Measurements from ENCODE around the gene USP32. TPM values are rescaled to one million over a fixed set of nuclear protein-coding genes. Genes with fewer than 3 reads are reported as not detected.

The USP32 gene
- total and polyA plus RNA-seq, 2 donors (not counting 3 experiments of a cell fraction or from before 2014, with no cell fraction given): 15.7 to 52.9 TPM

GRCh38 chr17:60401819-60402218 lies 9.9 kb upstream of the USP32 start:
- no peaks in the 10 kb centered on the region for H4K20me1 ChIP-seq (replicated peaks; ENCODE audit: control insufficient read depth, extremely low read depth, insufficient read depth, low read length)
- BruUV-seq (replicated peaks): no TSS peak
- H3K36me3 ChIP-seq (ENCODE audit: control insufficient read depth in 2 of 2, extremely low read depth in 1 of 2, insufficient read depth in 2 of 2, low read length in 2 of 2): no peaks in the 10 kb centered on the region
- no peak overlapping the region for H3K9ac ChIP-seq (replicated peaks; ENCODE audit: extremely low read depth, insufficient read depth, low read length)
- H3K4me1 ChIP-seq (ENCODE audit: control insufficient read depth, extremely low read depth, insufficient read depth, low read length): peaks cover 4% of the 10 kb centered on the region
- H3K9me3 ChIP-seq (replicated peaks; ENCODE audit: control insufficient read depth, insufficient read depth, low read length): no peaks in the 10 kb centered on the region
- no peaks in the 10 kb centered on the region for H3K27me3 ChIP-seq (ENCODE audit: control insufficient read depth in 2 of 2, insufficient read depth in 2 of 2, low read length in 2 of 2)
- no peak for FAIRE-seq
- H3K27ac ChIP-seq (ENCODE audit: insufficient read depth, low read depth, low read length): no peak overlapping the region
- H2AFZ ChIP-seq (ENCODE audit: low read depth, low read length): no peak overlapping the region
- intact Hi-C loops (cut with micrococcal nuclease): no loop called here
- no peaks in the 10 kb centered on the region for H3K79me2 ChIP-seq (ENCODE audit: control insufficient read depth, insufficient read depth, low read length)
- ChIA-PET CTCF (no interaction called here), POLR2A (no interaction called here)
- dilution Hi-C loops (cut with MboI; ENCODE audit: extremely low pct_ligation_motif_present, low sequenced_read_pairs): no loop called here
- H3K9me1 ChIP-seq (replicated peaks; ENCODE audit: control insufficient read depth, extremely low read depth, insufficient read depth, low read length): no peaks in the 10 kb centered on the region
- no peak for DNase-seq (ENCODE audit: low read depth, low spot score)
- H3K4me2 ChIP-seq (ENCODE audit: insufficient read depth, low read length): no peak overlapping the region
- no peak for TF ChIP-seq FOS (IDR thresholded peaks at IDR 0.05; ENCODE audit: borderline replicate concordance, insufficient read depth, low read length)
- TF ChIP-seq CTCF (IDR thresholded peaks at IDR 0.05; ENCODE audit: extremely low read depth in 1 of 2, insufficient read depth in 1 of 2, low read depth in 1 of 2, low read length in 2 of 2): no peak
- no peak for TF ChIP-seq MYC (IDR thresholded peaks at IDR 0.05; ENCODE audit: low read depth, low read length)
- TF ChIP-seq JUN (IDR thresholded peaks at IDR 0.05; ENCODE audit: borderline replicate concordance, insufficient read depth, insufficient read length, low read depth): no peak
- no peak for TF ChIP-seq GATA2 (IDR thresholded peaks at IDR 0.05; ENCODE audit: insufficient read depth, insufficient read length, low read depth, low read length)
- TF ChIP-seq POLR2A (IDR thresholded peaks at IDR 0.05; ENCODE audit: low read depth, low read length): no peak
- TF ChIP-seq POLR2AphosphoS5 (IDR thresholded peaks at IDR 0.05; ENCODE audit: insufficient read depth, low read depth, low read length): no peak
- TF ChIP-seq EZH2 (IDR thresholded peaks at IDR 0.05; ENCODE audit: borderline replicate concordance, low read depth, low read length, severe bottlenecking): no peak
- no peak for TF ChIP-seq MAX (IDR thresholded peaks at IDR 0.05; ENCODE audit: insufficient read depth, insufficient read length)
- no peak overlapping the region for H3K4me3 ChIP-seq (replicated peaks in 1 of 3; ENCODE audit: insufficient read depth in 1 of 3, low read depth in 1 of 3, low read length in 3 of 3)

Data from endothelial cell of umbilical vein (primary cell).